ENCODE measurements around the gene BID.
A peak's percentile ranks its signal among the peaks of the same experiment; 100 is the strongest.

BID gene

DNA sequence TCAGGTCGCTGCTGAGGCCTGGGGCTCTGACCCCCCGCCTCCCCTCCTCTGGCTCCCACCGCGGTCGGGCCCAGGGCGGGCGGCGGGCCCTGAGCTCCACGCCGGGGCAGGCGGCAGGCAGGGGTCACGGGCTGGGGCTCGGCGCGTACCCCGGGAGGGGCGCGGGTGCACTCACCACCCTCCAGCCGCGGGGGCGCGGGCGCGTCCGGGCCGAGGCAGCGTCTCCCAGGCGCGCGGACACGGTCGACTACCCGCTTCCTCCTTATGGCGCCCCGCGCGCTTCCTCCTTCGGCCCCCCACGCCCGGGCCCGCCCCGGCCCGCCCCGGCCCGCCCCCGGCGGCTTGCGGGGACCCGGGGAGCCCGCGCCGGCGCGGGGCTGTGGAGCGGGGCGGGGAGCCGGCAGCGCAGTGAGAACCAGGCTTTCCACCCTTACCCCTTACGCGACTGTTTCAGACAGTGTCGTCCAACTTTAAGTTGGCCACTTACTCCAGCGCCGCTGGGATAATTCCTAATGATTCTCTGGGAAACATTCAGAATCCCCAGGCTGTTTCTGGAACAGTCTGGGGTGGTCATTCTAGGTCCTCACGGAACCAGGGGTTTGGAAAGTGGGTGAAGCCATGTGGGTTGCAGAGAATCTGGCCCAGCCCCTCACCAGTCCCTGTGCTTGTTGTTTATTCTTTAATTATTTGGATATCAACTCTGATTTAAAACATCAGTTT lies at the start of gene BID:
Gene BID, minus strand, starts transcription at position 264 of the 720 bp plus-strand sequence. CDS start 24,353 bp downstream, outside the sequence.
- peak within 1 kb of the TSS; percentile 55 to 63 for H3K4me3 ChIP-seq (replicated peaks in 1 of 2; ENCODE audit: low read depth in 2 of 2, low read length in 2 of 2)
- TF ChIP-seq, protein P1, sequence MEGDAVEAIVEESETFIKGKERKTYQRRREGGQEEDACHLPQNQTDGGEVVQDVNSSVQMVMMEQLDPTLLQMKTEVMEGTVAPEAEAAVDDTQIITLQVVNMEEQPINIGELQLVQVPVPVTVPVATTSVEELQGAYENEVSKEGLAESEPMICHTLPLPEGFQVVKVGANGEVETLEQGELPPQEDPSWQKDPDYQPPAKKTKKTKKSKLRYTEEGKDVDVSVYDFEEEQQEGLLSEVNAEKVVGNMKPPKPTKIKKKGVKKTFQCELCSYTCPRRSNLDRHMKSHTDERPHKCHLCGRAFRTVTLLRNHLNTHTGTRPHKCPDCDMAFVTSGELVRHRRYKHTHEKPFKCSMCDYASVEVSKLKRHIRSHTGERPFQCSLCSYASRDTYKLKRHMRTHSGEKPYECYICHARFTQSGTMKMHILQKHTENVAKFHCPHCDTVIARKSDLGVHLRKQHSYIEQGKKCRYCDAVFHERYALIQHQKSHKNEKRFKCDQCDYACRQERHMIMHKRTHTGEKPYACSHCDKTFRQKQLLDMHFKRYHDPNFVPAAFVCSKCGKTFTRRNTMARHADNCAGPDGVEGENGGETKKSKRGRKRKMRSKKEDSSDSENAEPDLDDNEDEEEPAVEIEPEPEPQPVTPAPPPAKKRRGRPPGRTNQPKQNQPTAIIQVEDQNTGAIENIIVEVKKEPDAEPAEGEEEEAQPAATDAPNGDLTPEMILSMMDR (IDR thresholded peaks at IDR 0.05; ENCODE audit: low read depth, low read length) = no peak
- no peak for DNase-seq (ENCODE audit: low read depth in 2 of 2)

GRCh38 chr22:17823964-17824363 lies 49.7 kb upstream of the BID start:
- no peak overlapping the region for H3K4me3 ChIP-seq (replicated peaks in 1 of 2; ENCODE audit: low read depth in 2 of 2, low read length in 2 of 2)
- no peak for DNase-seq (ENCODE audit: low read depth in 2 of 2)
- TF ChIP-seq, protein P1 (IDR thresholded peaks at IDR 0.05; ENCODE audit: low read depth, low read length) = no peak

GRCh38 chr22:17823226-17823625 lies 49.0 kb upstream of the BID start:
- no peak for DNase-seq (ENCODE audit: low read depth in 2 of 2)
- TF ChIP-seq, protein P1 (IDR thresholded peaks at IDR 0.05; ENCODE audit: low read depth, low read length) = no peak
- no peak overlapping the region for H3K4me3 ChIP-seq (replicated peaks in 1 of 2; ENCODE audit: low read depth in 2 of 2, low read length in 2 of 2)

DNA sequence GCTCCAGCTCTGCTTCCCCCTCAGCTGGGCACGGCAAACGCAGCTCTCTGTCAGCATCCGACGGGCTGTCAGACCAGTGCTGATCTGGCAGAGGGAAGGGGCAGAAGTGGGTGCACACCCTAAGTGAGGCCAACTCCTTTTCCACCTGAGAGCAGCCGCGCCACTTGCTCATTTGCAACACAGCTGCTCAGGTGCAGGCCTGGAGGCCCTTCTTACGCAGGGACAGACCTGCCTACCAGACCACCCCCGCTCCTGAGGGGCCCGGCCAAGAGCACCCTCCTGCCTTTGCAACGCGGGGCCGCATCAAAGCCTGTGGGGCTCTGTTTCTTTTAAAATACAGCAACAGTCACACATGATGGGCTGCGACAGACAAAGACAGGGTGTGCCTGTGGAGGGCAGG lies 47.8 kb upstream of the BID start:
- H3K4me3 ChIP-seq (replicated peaks in 1 of 2; ENCODE audit: low read depth in 2 of 2, low read length in 2 of 2) = no peak overlapping the region
- DNase-seq (ENCODE audit: low read depth in 2 of 2) = no peak
- TF ChIP-seq, protein P1 (IDR thresholded peaks at IDR 0.05; ENCODE audit: low read depth, low read length) = no peak

DNA sequence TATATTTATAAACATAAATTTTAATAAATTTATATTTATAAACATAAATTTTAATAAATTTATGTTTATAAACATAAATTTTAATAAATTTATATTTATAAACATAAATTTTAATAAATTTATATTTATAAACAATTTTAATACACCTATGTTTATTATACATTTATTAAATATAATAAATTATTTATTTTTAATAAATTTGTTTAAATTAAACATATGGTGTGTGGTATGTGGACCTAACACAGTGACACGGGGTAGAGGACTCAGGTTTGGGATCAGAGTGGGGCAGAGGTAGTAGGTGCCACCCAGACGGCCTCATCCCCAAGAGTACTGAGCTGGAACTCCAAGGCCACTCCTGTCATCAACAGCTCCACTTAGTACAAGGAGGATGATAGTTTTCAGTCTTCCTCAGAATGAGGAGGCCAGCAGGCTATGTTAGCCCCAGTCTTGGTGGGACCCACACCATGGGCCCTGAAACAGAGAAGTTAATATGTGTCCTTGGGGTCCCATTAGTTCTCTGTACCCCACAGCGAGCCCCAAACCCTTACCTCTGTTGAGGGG lies 46.7 kb upstream of the BID start:
- TF ChIP-seq, protein P1 (IDR thresholded peaks at IDR 0.05; ENCODE audit: low read depth, low read length) = no peak

DNA sequence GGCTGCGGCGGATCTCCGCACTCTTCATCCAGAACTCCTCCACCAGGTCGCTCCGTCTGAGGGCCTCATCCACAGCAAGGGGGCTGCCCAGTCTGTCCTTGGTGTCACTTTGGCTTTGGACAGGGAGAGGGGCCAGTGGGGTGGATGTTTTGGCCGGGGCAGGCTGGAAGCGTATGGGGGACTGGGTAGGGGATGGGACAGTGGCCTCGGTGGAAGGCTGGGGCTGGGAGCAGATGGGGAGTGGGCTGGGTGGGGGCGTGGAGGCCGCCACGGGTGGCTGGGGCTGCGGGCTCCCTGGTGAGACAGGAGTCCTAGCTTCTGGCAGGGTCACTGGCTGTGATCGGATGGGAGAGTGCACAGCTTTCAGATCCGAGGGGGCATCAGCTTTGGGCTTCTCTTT lies 44.4 kb upstream of the BID start:
- no peak overlapping the region for H3K4me3 ChIP-seq (replicated peaks in 1 of 2; ENCODE audit: low read depth in 2 of 2, low read length in 2 of 2)
- DNase-seq (ENCODE audit: low read depth in 2 of 2) = no peak
- TF ChIP-seq, protein P1 (IDR thresholded peaks at IDR 0.05; ENCODE audit: low read depth, low read length) = no peak

More for the DNA sequence above, 46.7 kb upstream of the BID start:
- H3K4me3 ChIP-seq (replicated peaks in 1 of 2; ENCODE audit: low read depth in 2 of 2, low read length in 2 of 2) = no peak overlapping the region
- DNase-seq (ENCODE audit: low read depth in 2 of 2) = no peak
